GM19452 (cell line): ENCODE data around the gene PEX16.
"Not testable (repeated sequence)": the region's sequence is repeated elsewhere in the genome, so short reads cannot be mapped to it uniquely, and the experiment has no call there.

ENCODE experiments used
- ATAC-seq: cut with Tn5 transposase; IDR thresholded peaks from one replicate; pipeline ENCODE4 v1.9.1; 2021; ENCODE audit not compliant: unreplicated experiment

The PEX16 gene

GRCh38 chr11:45918962-45919675, 1.4 kb upstream of the PEX16 start:
- no peak for ATAC-seq

GRCh38 chr11:45918331-45918941, 759 bp upstream of the PEX16 start:
- ATAC-seq, result no peak

- ATAC-seq, result peak; percentile 5
Measured at GRCh38 chr11:45917286-45917622, 423 bp downstream of the PEX16 start.

- no peak for ATAC-seq
Measured at GRCh38 chr11:45915446-45915845, 2.2 kb downstream of the PEX16 start.

GRCh38 chr11:45913942-45914635, 3.6 kb downstream of the PEX16 start:
- ATAC-seq, result no peak

GRCh38 chr11:45913514-45913913, 4.2 kb downstream of the PEX16 start:
- ATAC-seq, result no peak

- ATAC-seq, result no peak
Measured at GRCh38 chr11:45910623-45911022, 7.1 kb downstream of the PEX16 start.

GRCh38 chr11:45909594-45910475, 7.8 kb downstream of the PEX16 start:
- ATAC-seq, result no peak

- ATAC-seq, result no peak
Measured at GRCh38 chr11:45907911-45908370, 9.7 kb downstream of the PEX16 start.

GRCh38 chr11:45906965-45907611, 10.6 kb downstream of the PEX16 start, which contains the start of gene FREY1:
TSS of gene FREY1 (minus strand) at chr11:45907271. CDS start at chr11:45907245, 26 bp downstream.
- no peak for ATAC-seq

GRCh38 chr11:45906096-45906682, 11.5 kb downstream of the PEX16 start:
- ATAC-seq, result no peak

- not testable (repeated sequence) for ATAC-seq
Measured at GRCh38 chr11:45905576-45905975, 12.1 kb downstream of the PEX16 start.

- no peak for ATAC-seq
Measured at GRCh38 chr11:45905095-45905494, 12.6 kb downstream of the PEX16 start.

GRCh38 chr11:45904309-45904915, 13.3 kb downstream of the PEX16 start:
- no peak for ATAC-seq

- ATAC-seq, result no peak
Measured at GRCh38 chr11:45902452-45903380, 15.0 kb downstream of the PEX16 start.

- no peak for ATAC-seq
Measured at GRCh38 chr11:45901626-45902025, 16.1 kb downstream of the PEX16 start.

GRCh38 chr11:45900916-45901617, 16.6 kb downstream of the PEX16 start:
- no peak for ATAC-seq

GRCh38 chr11:45900175-45900800, 17.4 kb downstream of the PEX16 start:
- peak; percentile 13 for ATAC-seq
